Measurements from ENCODE around the gene EMSY. TPM values are rescaled to one million over a fixed set of nuclear protein-coding genes. Genes with fewer than 3 reads are reported as not detected.

Gene EMSY
- total RNA-seq, 4 donors from 2014 or later = 35.7 to 79.6 (median 43.8) TPM

DNA sequence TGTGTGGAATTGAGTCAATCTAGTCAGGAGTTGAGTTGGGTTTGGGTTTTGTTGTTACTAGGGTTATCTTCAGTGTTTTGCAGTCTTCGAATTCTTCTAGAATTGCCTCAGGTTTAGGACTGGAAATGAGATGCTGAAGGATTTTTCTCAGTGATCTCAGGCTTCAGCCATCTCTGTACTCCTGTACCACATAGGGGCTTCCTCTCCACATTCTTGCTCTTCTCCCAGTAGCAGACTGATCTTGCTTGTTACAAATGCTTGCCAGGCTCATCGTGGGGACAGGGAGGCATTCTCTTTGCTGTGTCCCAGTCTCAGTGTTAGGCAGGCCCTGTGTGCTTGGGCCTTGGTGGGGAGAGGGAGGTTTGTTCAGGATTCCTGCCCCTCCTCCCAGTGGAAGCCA lies 129.6 kb downstream of the EMSY start:
- peaks cover 0 to 6% (median 0%) of the 10 kb centered on the region in 4 donors for H3K4me1 ChIP-seq
- 85% methylated on average over 2 of the region's 2 CpGs; no CpG with 5 or more reads in 1 of the 2 donors for WGBS, 2 donors (ENCODE audit: low coverage in 1 of 2)
- H3K36me3 ChIP-seq = no peaks in the 10 kb centered on the region
- no peak for DNase-seq
- in situ Hi-C loops (cut with MboI; ENCODE audit: low pct_ligation_motif_present in 1 of 4, low pct_unique_long_range_greater_than_20kb in 1 of 4, low sequenced_read_pairs in 3 of 4) (no loop called here), intact Hi-C loops (cut with DNase I; ENCODE audit: low total_unique reads) (no loop called here)
- no peak overlapping the region for H3K4me3 ChIP-seq
- no peaks in the 10 kb centered on the region for H3K27me3 ChIP-seq
- H3K27ac ChIP-seq = no peak overlapping the region
- no peaks in the 10 kb centered on the region for H3K9me3 ChIP-seq
- TF ChIP-seq EP300 (IDR thresholded peaks at IDR 0.05; ENCODE audit: low read depth) (no peak), POLR2A (IDR thresholded peaks at IDR 0.05) (no peak), POLR2AphosphoS5 (IDR thresholded peaks at IDR 0.05) (no peak)
- TF ChIP-seq, protein P1, sequence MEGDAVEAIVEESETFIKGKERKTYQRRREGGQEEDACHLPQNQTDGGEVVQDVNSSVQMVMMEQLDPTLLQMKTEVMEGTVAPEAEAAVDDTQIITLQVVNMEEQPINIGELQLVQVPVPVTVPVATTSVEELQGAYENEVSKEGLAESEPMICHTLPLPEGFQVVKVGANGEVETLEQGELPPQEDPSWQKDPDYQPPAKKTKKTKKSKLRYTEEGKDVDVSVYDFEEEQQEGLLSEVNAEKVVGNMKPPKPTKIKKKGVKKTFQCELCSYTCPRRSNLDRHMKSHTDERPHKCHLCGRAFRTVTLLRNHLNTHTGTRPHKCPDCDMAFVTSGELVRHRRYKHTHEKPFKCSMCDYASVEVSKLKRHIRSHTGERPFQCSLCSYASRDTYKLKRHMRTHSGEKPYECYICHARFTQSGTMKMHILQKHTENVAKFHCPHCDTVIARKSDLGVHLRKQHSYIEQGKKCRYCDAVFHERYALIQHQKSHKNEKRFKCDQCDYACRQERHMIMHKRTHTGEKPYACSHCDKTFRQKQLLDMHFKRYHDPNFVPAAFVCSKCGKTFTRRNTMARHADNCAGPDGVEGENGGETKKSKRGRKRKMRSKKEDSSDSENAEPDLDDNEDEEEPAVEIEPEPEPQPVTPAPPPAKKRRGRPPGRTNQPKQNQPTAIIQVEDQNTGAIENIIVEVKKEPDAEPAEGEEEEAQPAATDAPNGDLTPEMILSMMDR (IDR thresholded peaks at IDR 0.05) = no peak

DNA sequence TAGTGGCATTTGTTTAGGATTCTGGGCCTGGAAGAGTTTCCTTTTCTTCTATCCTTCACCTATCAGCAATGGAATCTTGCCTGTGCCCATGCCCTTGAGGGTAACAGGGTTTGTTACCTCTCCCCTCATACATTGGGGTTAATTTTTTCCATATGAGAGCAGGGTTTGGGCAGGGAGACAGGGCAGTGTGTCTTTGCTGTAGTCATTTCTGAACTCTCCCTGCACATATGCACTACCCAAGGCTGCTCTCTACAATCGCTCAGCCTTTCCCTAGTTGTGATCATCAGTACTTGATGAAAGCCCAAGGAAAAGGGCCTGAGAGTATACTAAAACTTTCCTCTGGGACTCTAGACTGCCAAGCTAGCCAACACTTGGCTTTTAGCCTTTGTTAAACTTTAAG lies 130.1 kb downstream of the EMSY start:
- TF ChIP-seq POLR2A (IDR thresholded peaks at IDR 0.05) (no peak), EP300 (IDR thresholded peaks at IDR 0.05; ENCODE audit: low read depth) (no peak), POLR2AphosphoS5 (IDR thresholded peaks at IDR 0.05) (no peak)
- TF ChIP-seq, protein P1 (IDR thresholded peaks at IDR 0.05) = no peak
- Histone ChIP-seq H3K36me3 (no peaks in the 10 kb centered on the region), H3K9me3 (no peaks in the 10 kb centered on the region), H3K27ac (no peak overlapping the region), H3K27me3 (no peaks in the 10 kb centered on the region), H3K4me1 (peaks cover 0 to 6% (median 0%) of the 10 kb centered on the region in 4 donors), H3K4me3 (no peak overlapping the region)
- no peak for DNase-seq
- 86% methylated on average over 1 of the region's 1 CpG; no CpG with 5 or more reads in 1 of the 2 donors for WGBS, 2 donors (ENCODE audit: low coverage in 1 of 2)
- in situ Hi-C loops (cut with MboI; ENCODE audit: low pct_ligation_motif_present in 1 of 4, low pct_unique_long_range_greater_than_20kb in 1 of 4, low sequenced_read_pairs in 3 of 4) (no loop called here), intact Hi-C loops (cut with DNase I; ENCODE audit: low total_unique reads) (no loop called here)

DNA sequence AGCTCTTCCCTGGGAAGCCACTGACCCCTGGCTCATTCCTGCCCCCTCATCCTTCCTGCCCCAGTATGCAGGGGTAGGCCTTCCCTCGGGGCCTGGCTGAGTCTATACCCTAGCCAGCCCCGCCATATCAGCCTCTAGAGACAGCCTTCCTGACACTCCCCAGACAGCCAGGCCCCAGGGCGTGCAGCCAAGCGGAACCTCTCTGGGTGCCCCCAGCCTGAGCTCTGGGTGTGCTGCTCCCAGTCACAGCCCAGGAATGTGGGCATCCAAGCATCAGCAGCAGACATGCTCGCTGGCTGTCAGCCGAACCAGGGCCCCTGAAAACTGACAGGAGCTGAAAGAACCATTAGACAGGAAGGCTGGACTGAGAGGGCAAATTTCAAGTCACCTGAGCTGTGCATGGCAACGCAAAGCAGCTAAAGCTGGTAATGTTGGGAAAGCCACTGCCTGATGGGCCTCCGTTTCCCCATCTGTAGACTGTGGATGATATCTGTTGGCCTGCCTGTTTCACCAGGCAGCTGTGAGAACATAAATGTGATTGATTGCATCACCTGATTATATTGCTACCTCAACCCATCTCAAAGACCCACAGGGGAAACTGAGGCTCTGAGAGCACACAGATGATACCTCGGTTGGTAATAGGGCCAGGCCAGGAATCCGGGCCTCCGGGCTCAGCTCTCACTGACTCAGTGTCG lies 132.6 kb downstream of the EMSY start:
- 83% methylated on average over 12 of the region's 12 CpGs; no CpG with 5 or more reads in 1 of the 2 donors for WGBS, 2 donors (ENCODE audit: low coverage in 1 of 2)
- TF ChIP-seq POLR2AphosphoS5 (IDR thresholded peaks at IDR 0.05) = peak; percentile 39 to 78 (median 77)
- TF ChIP-seq POLR2A (IDR thresholded peaks at IDR 0.05) = no peak
- Histone ChIP-seq H3K36me3 (no peaks in the 10 kb centered on the region), H3K27me3 (no peaks in the 10 kb centered on the region), H3K27ac (peak overlapping the region; percentile 40 to 61 (median 60)), H3K9me3 (no peaks in the 10 kb centered on the region), H3K4me1 (peaks cover 0 to 6% (median 0%) of the 10 kb centered on the region in 4 donors), H3K4me3 (no peak overlapping the region)
- DNase-seq = peak; percentile 64
- intact Hi-C loops (cut with DNase I; ENCODE audit: low total_unique reads) = no loop called here
- in situ Hi-C loops (cut with MboI; ENCODE audit: low pct_ligation_motif_present in 1 of 4, low pct_unique_long_range_greater_than_20kb in 1 of 4, low sequenced_read_pairs in 3 of 4) = no loop called here

DNA sequence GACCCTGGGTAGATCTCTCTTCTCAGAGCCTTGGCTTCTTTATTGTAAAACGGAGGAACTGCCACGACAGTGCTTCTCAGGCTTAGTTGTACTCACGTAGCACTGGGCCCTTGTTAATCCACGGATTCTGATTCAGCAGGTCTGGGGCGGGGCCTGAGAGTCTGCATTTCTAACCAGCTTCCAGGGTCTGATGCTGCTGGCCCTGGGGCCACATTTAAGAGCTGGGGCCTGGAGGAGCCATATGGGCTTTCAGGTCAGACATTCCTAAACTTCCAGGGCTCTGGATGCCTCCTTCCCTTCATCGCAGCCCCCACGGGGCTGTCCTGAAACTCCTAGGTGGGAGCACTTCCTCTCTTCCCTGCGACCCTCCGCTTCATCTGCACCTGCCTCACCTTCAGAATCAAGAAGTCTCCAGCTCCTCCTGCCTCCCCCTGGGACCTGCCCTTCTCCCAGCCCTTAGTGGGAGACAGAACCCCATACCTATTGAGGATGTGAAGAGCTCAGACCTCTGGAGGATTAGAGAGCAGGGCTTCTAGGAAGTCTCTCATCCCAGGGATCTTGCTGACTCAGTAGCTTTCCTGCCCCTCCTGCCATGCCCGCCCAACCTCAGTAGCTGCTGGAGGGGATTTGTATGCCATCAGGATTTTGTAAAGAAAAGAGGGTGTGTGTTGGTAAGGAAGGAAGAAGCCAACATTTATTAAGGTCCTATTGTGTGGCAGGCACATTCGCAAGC lies 133.3 kb downstream of the EMSY start:
- Histone ChIP-seq H3K27ac (peak overlapping the region; percentile 40 to 61 (median 60)), H3K36me3 (no peaks in the 10 kb centered on the region)
- in situ Hi-C loops (cut with MboI; ENCODE audit: low pct_ligation_motif_present in 1 of 4, low pct_unique_long_range_greater_than_20kb in 1 of 4, low sequenced_read_pairs in 3 of 4) = no loop called here

More for the DNA sequence above, 133.3 kb downstream of the EMSY start:
- H3K9me3 ChIP-seq = no peaks in the 10 kb centered on the region
- 67 to 91% methylated on average over 1 to 11 of the region's 11 CpGs for whole genome bisulfite sequencing, 2 donors (ENCODE audit: low coverage in 1 of 2)
- intact Hi-C loops (cut with DNase I; ENCODE audit: low total_unique reads) = no loop called here
- no peak for TF ChIP-seq POLR2AphosphoS5 (IDR thresholded peaks at IDR 0.05)
- TF ChIP-seq EP300 (IDR thresholded peaks at IDR 0.05; ENCODE audit: low read depth) = no peak
- TF ChIP-seq, protein P1 (IDR thresholded peaks at IDR 0.05) = no peak
- no peak for TF ChIP-seq POLR2A (IDR thresholded peaks at IDR 0.05)
- no peaks in the 10 kb centered on the region for H3K27me3 ChIP-seq
- peaks cover 0 to 6% (median 0%) of the 10 kb centered on the region in 4 donors for H3K4me1 ChIP-seq
- H3K4me3 ChIP-seq = no peak overlapping the region
- DNase-seq = no peak
